HepG2 (cell line): ENCODE measurements around the gene PTCRA. TPM values are rescaled to one million over a fixed set of nuclear protein-coding genes. Genes with fewer than 3 reads are reported as not detected.
A peak's percentile ranks its signal among the peaks of the same experiment; 100 is the strongest.

Experiments
- ARNT2 ChIP-seq: sonication (generic); formaldehyde crosslinking; IDR thresholded peaks from 2 replicates; pipeline ENCODE4 v1.8.0; 2022; ENCODE audit warnings: mild to moderate bottlenecking, low read depth, missing genetic modification reagents, moderate library complexity
- CENPT ChIP-seq: sonication (generic); formaldehyde crosslinking; IDR thresholded peaks from 2 replicates; pipeline ENCODE4 v1.8.0; 2022; ENCODE audit warnings: low read depth, mild to moderate bottlenecking, moderate library complexity, missing genetic modification reagents
- ETV6 ChIP-seq: sonication (generic); formaldehyde crosslinking; conservative IDR thresholded peaks from 2 replicates; pipeline ENCODE4 v1.4.0; 2020; ENCODE audit warnings: missing genetic modification reagents
- MIER2 ChIP-seq: IDR thresholded peaks from 2 replicates; pipeline ENCODE4 v1.6.1; 2016; ENCODE audit warnings: missing biosample characterization, missing genetic modification reagents
- NR3C1 ChIP-seq: sonication (generic); formaldehyde crosslinking; IDR thresholded peaks from 2 replicates; pipeline ENCODE4 v1.4.0; 2020; ENCODE audit warnings: missing genetic modification reagents
- PCBP2 ChIP-seq: fragments of 200-400 bp; formaldehyde crosslinking; optimal IDR thresholded peaks from 2 replicates; pipeline ENCODE3; 2018; ENCODE audit warnings: low read length, low read depth; ENCODE audit not compliant: poor library complexity, severe bottlenecking
- RFXAP ChIP-seq: sonication (generic); formaldehyde crosslinking; IDR thresholded peaks from 2 replicates; pipeline ENCODE4 v1.4.0; 2020; ENCODE audit warnings: missing genetic modification reagents, borderline replicate concordance
- ZNF563 ChIP-seq: sonication (generic); formaldehyde crosslinking; IDR thresholded peaks from 2 replicates; pipeline ENCODE4 v1.8.0; 2022; ENCODE audit warnings: mild to moderate bottlenecking, moderate library complexity, missing genetic modification reagents
- ZNF598 ChIP-seq: sonication (generic); formaldehyde crosslinking; IDR thresholded peaks from 2 replicates; pipeline ENCODE4 v1.5.1; 2020; ENCODE audit warnings: mild to moderate bottlenecking, missing genetic modification reagents, borderline replicate concordance
- ZNF772 ChIP-seq: sonication (generic); formaldehyde crosslinking; IDR thresholded peaks from 2 replicates; pipeline ENCODE4 v1.5.0; 2020; ENCODE audit warnings: mild to moderate bottlenecking, missing genetic modification reagents
- ZNF879 ChIP-seq: sonication (generic); formaldehyde crosslinking; IDR thresholded peaks from 2 replicates; pipeline ENCODE4 v1.8.1; 2023; ENCODE audit warnings: missing genetic modification reagents
- ZSCAN9 ChIP-seq: IDR thresholded peaks from 2 replicates; pipeline ENCODE4 v1.6.1; 2016; ENCODE audit warnings: borderline replicate concordance
- polyA plus RNA-seq, 8 experiments: library from polyadenylated mRNA; depleted of rRNA in 3 of 8; stranded (reverse) in 7 of 8; unstranded in 1 of 8; fragments of >200 nt; fragmentation: Illumina TruSeq in 4 of 8; extraction: Trizol in 4 of 8; gene quantifications; 2 replicates each; pipeline versions ENCODE4 v1.2.1 to v1.2.3, GENCODE V29; 2011 to 2016; ENCODE audit warnings: low read depth in 4 of 8, missing spikeins in 1 of 8, mixed read lengths in 1 of 8; ENCODE audit not compliant: insufficient read depth in 1 of 8
- total RNA-seq, 5 experiments: library from RNA; depleted of rRNA; stranded (reverse); fragments of >200 nt; fragmentation: Illumina TruSeq; extraction: Trizol; gene quantifications; 2 replicates each; pipeline ENCODE4 v1.2.3, GENCODE V29; 2016; ENCODE audit warnings: low read depth in 1 of 5
- TF ChIP-seq, protein P1 (sequence below): IDR thresholded peaks from 2 replicates; pipeline ENCODE4 v1.6.1; 2016; ENCODE audit warnings: control low read depth
- TF ChIP-seq, protein P2 (sequence below): sonication (generic); formaldehyde crosslinking; IDR thresholded peaks from 2 replicates; pipeline ENCODE4 v1.5.0; 2020; ENCODE audit warnings: missing genetic modification reagents
- TF ChIP-seq, protein P3 (sequence below): sonication (generic); formaldehyde crosslinking; IDR thresholded peaks from 2 replicates; pipeline ENCODE4 v1.9.0; 2021; ENCODE audit warnings: missing genetic modification reagents, mild to moderate bottlenecking, borderline replicate concordance
- TF ChIP-seq, protein P4 (sequence below): sonication (generic); formaldehyde crosslinking; IDR thresholded peaks from one replicate; pipeline ENCODE4 v1.5.1; 2020; ENCODE audit warnings: mild to moderate bottlenecking, missing genetic modification reagents; ENCODE audit errors: not compliant biosample characterization

The PTCRA gene
- total and polyA plus RNA-seq, 2 of the 13 experiments (the other 11 are each of a cell fraction or from before 2014, with no cell fraction given), result not detected

DNA sequence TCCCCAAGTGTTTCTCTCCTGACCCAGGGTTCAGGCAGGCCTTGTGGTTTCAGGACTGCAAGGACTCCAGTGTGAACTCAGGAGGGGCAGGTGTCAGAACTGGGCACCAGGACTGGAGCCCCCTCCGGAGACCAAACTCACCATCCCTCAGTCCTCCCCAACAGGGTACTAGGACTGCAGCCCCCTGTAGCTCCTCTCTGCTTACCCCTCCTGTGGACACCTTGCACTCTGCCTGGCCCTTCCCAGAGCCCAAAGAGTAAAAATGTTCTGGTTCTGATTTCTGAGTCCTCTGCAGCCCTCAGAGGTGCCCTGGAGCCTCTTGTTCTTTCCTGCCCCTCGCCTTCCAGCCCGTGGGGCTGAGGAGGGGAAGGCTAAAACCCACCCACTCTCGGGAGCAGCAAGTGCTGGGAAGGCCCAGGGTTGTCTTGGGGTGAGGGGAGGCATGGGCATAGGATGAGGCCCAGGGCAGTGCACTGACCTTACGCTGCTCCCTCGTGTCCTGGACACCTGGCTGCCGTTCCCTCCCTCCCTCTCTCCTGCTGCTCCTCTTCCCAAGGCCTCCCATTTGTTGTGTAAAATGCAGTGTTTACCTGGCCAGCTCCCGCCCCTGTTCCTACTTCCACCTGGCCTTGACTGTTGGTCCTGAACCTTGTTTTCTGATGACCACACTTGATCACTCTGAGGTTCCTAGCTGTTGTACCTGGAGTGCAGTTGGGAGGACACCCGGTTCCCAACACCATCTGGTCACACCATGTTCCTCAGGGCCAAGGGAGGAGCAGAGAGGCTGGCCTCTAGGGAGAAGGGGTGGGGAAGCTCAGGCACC lies 23.3 kb downstream of the PTCRA start (continued):
- TF ChIP-seq, protein P1, sequence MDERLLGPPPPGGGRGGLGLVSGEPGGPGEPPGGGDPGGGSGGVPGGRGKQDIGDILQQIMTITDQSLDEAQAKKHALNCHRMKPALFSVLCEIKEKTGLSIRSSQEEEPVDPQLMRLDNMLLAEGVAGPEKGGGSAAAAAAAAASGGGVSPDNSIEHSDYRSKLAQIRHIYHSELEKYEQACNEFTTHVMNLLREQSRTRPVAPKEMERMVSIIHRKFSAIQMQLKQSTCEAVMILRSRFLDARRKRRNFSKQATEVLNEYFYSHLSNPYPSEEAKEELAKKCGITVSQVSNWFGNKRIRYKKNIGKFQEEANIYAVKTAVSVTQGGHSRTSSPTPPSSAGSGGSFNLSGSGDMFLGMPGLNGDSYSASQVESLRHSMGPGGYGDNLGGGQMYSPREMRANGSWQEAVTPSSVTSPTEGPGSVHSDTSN (CRISPR knock-in tag), result no peak
- TF ChIP-seq ARNT2 (CRISPR knock-in tag), result no peak; the same call in 1 of the 2 replicates
- TF ChIP-seq PCBP2, result no peak
- TF ChIP-seq, protein P2, sequence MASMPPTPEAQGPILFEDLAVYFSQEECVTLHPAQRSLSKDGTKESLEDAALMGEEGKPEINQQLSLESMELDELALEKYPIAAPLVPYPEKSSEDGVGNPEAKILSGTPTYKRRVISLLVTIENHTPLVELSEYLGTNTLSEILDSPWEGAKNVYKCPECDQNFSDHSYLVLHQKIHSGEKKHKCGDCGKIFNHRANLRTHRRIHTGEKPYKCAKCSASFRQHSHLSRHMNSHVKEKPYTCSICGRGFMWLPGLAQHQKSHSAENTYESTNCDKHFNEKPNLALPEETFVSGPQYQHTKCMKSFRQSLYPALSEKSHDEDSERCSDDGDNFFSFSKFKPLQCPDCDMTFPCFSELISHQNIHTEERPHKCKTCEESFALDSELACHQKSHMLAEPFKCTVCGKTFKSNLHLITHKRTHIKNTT (CRISPR knock-in tag), result no peak
- TF ChIP-seq, protein P3, sequence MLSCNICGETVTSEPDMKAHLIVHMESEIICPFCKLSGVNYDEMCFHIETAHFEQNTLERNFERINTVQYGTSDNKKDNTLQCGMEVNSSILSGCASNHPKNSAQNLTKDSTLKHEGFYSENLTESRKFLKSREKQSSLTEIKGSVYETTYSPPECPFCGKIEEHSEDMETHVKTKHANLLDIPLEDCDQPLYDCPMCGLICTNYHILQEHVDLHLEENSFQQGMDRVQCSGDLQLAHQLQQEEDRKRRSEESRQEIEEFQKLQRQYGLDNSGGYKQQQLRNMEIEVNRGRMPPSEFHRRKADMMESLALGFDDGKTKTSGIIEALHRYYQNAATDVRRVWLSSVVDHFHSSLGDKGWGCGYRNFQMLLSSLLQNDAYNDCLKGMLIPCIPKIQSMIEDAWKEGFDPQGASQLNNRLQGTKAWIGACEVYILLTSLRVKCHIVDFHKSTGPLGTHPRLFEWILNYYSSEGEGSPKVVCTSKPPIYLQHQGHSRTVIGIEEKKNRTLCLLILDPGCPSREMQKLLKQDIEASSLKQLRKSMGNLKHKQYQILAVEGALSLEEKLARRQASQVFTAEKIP (CRISPR knock-in tag), result no peak
- peak; percentile 78 for TF ChIP-seq MIER2 (CRISPR knock-in tag)
- no peak; the same call in 1 of the 2 replicates for TF ChIP-seq ZNF563 (CRISPR knock-in tag)
- TF ChIP-seq NR3C1, result no peak
- TF ChIP-seq ZNF879 (CRISPR knock-in tag), result no peak
- TF ChIP-seq RFXAP (CRISPR knock-in tag), result peak; percentile 73
- TF ChIP-seq ZSCAN9 (CRISPR knock-in tag), result peak; percentile 97
- TF ChIP-seq ZNF772 (CRISPR knock-in tag), result no peak
- 0 out of 2 replicates have a peak, but pooled peaks have one; percentile 19 for TF ChIP-seq ZNF598
- TF ChIP-seq, protein P4, sequence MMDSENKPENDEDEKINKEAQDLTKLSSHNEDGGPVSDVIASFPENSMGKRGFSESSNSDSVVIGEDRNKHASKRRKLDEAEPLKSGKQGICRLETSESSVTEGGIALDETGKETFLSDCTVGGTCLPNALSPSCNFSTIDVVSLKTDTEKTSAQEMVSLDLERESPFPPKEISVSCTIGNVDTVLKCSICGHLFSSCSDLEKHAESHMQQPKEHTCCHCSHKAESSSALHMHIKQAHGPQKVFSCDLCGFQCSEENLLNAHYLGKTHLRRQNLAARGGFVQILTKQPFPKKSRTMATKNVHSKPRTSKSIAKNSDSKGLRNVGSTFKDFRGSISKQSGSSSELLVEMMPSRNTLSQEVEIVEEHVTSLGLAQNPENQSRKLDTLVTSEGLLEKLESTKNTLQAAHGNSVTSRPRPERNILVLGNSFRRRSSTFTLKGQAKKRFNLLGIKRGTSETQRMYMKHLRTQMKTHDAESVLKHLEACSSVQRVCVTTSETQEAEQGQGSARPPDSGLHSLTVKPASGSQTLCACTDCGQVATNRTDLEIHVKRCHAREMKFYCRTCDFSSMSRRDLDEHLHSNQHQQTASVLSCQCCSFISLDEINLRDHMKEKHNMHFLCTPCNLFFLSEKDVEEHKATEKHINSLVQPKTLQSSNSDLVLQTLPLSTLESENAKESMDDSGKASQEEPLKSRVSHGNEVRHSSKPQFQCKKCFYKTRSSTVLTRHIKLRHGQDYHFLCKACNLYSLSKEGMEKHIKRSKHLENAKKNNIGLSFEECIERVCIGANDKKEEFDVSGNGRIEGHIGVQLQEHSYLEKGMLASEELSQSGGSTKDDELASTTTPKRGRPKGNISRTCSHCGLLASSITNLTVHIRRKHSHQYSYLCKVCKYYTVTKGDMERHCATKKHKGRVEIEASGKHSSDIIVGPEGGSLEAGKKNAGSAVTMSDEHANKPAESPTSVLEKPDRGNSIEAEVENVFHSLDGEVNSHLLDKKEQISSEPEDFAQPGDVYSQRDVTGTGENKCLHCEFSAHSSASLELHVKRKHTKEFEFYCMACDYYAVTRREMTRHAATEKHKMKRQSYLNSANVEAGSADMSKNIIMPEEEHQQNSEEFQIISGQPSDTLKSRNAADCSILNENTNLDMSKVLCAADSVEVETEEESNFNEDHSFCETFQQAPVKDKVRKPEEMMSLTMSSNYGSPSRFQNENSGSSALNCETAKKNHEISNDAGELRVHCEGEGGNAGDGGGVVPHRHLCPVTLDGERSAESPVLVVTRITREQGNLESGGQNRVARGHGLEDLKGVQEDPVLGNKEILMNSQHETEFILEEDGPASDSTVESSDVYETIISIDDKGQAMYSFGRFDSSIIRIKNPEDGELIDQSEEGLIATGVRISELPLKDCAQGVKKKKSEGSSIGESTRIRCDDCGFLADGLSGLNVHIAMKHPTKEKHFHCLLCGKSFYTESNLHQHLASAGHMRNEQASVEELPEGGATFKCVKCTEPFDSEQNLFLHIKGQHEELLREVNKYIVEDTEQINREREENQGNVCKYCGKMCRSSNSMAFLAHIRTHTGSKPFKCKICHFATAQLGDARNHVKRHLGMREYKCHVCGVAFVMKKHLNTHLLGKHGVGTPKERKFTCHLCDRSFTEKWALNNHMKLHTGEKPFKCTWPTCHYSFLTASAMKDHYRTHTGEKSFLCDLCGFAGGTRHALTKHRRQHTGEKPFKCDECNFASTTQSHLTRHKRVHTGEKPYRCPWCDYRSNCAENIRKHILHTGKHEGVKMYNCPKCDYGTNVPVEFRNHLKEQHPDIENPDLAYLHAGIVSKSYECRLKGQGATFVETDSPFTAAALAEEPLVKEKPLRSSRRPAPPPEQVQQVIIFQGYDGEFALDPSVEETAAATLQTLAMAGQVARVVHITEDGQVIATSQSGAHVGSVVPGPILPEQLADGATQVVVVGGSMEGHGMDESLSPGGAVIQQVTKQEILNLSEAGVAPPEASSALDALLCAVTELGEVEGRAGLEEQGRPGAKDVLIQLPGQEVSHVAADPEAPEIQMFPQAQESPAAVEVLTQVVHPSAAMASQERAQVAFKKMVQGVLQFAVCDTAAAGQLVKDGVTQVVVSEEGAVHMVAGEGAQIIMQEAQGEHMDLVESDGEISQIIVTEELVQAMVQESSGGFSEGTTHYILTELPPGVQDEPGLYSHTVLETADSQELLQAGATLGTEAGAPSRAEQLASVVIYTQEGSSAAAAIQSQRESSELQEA (CRISPR knock-in tag), result peak; percentile 42
- TF ChIP-seq ETV6, result no peak
- TF ChIP-seq CENPT (CRISPR knock-in tag), result no peak
